Measurements from ENCODE around the gene IFNGR2. TPM values are rescaled to one million over a fixed set of nuclear protein-coding genes. Genes with fewer than 3 reads are reported as not detected.

The IFNGR2 gene
- total and polyA plus RNA-seq, 2 of the 4 experiments (the other 2 are of a cell fraction): 66.0 to 73.8 TPM

DNA sequence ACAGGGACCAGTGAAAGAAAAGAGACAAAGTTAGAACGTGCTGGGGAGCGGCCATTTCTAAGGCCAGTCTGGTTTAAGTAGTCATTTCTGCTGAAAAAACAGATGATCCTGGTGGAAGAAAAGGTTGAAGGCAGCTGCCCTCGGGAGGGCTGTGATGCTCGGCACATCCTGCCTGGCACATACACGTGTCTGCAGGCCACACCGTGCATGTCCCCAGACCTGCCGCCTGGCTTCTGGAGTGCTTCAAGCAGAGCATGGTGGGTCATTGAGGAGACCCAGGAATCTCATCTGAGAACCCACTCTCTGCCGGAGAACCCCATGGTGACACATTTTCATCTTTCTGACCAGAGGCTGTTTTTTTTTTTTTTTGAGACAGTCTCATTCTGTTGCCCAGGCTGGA, 46.0 kb upstream of the IFNGR2 start:
- intact Hi-C loops (cut with micrococcal nuclease): no loop called here
- no TSS peak for BruUV-seq (replicated peaks)
- no peak overlapping the region for H3K14ac ChIP-seq (replicated peaks; ENCODE audit: low read depth, low read length)
- H3K27me3 ChIP-seq (ENCODE audit: control insufficient read depth, insufficient read depth, low read length): no peaks in the 10 kb centered on the region
- no peak overlapping the region for H2BK20ac ChIP-seq (ENCODE audit: low read depth, low read length)
- H2BK120ac ChIP-seq (ENCODE audit: low read depth, low read length): no peak overlapping the region
- H3K4me1 ChIP-seq (ENCODE audit: control insufficient read depth, insufficient read depth, low read length): peaks cover 5% of the 10 kb centered on the region
- H3K9me1 ChIP-seq (ENCODE audit: insufficient read depth, low read length): peaks cover 7% of the 10 kb centered on the region
- no peak overlapping the region for H3K4ac ChIP-seq (ENCODE audit: low read depth, low read length)
- H3K4me2 ChIP-seq (ENCODE audit: low read depth, low read length): no peak overlapping the region
- H3K23ac ChIP-seq (ENCODE audit: low read depth, low read length): no peak overlapping the region
- no peak overlapping the region for H2AFZ ChIP-seq (replicated peaks; ENCODE audit: low read length, poor library complexity)
- no peak overlapping the region for H4K8ac ChIP-seq (ENCODE audit: low read depth in 2 of 2, low read length in 2 of 2)
- H2BK15ac ChIP-seq (ENCODE audit: low read depth, low read length): no peak overlapping the region
- H3K79me1 ChIP-seq (ENCODE audit: low read depth in 1 of 2, low read length in 2 of 2): no peaks in the 10 kb centered on the region
- no peak overlapping the region for H3K9ac ChIP-seq (ENCODE audit: low read depth, low read length)
- H3K27ac ChIP-seq (ENCODE audit: insufficient read depth, low read length): no peak overlapping the region
- no peaks in the 10 kb centered on the region for H4K20me1 ChIP-seq (ENCODE audit: insufficient read depth, low read length)
- H3K36me3 ChIP-seq (ENCODE audit: control insufficient read depth, insufficient read depth, low read length): peaks cover 18% of the 10 kb centered on the region
- WGBS, 2 experiments (ENCODE audit: extremely low coverage in 2 of 2, insufficient read length in 1 of 2): 91% methylated on average over 6 of the region's 8 CpGs; no CpG with 5 or more reads in 1 of the 2 experiments
- no peak overlapping the region for H2AK9ac ChIP-seq (replicated peaks; ENCODE audit: low read depth, low read length, poor library complexity)
- H3K18ac ChIP-seq (ENCODE audit: low read depth, low read length): no peak overlapping the region
- no peak overlapping the region for H2AK5ac ChIP-seq (ENCODE audit: low read depth, low read length)
- no peak overlapping the region for H4K91ac ChIP-seq (ENCODE audit: insufficient read depth, low read depth, low read length)
- no peak overlapping the region for H3K4me3 ChIP-seq (ENCODE audit: insufficient read depth, low read depth, low read length)
- in situ Hi-C loops (cut with MboI; ENCODE audit: low sequenced_read_pairs): no loop called here
- ChIA-PET CTCF (no interaction called here), POLR2A (ENCODE audit: unreplicated experiment) (no interaction called here)
- H3K56ac ChIP-seq (ENCODE audit: extremely low read depth, insufficient read depth, low read length): no peak overlapping the region
- H4K5ac ChIP-seq (ENCODE audit: low read depth, low read length): no peak overlapping the region
- H3K9me3 ChIP-seq (ENCODE audit: control insufficient read depth, insufficient read depth, low read length): no peaks in the 10 kb centered on the region
- H2BK5ac ChIP-seq (ENCODE audit: low read depth, low read length, poor library complexity, severe bottlenecking): no peak overlapping the region
- TF ChIP-seq NFE2L2 (IDR thresholded peaks at IDR 0.05; ENCODE audit: low read depth, low read length) (no peak), MAZ (IDR thresholded peaks at IDR 0.05; ENCODE audit: borderline replicate concordance, low read depth, low read length) (no peak), POLR2A (IDR thresholded peaks at IDR 0.05; ENCODE audit: low read depth, low read length) (no peak), MAFK (IDR thresholded peaks at IDR 0.05; ENCODE audit: low read depth, low read length) (no peak), BHLHE40 (IDR thresholded peaks at IDR 0.05; ENCODE audit: low read depth, low read length) (no peak), MXI1 (IDR thresholded peaks at IDR 0.05; ENCODE audit: borderline replicate concordance, low read depth, low read length) (no peak), CHD1 (IDR thresholded peaks at IDR 0.05; ENCODE audit: low read depth, low read length) (no peak), RCOR1 (IDR thresholded peaks at IDR 0.05; ENCODE audit: insufficient replicate concordance, low read length) (no peak), FOS (IDR thresholded peaks at IDR 0.05; ENCODE audit: low read depth, low read length) (no peak), RAD21 (IDR thresholded peaks at IDR 0.05; ENCODE audit: low read length) (no peak), CEBPB (IDR thresholded peaks at IDR 0.05; ENCODE audit: low read depth, low read length) (no peak), SMC3 (IDR thresholded peaks at IDR 0.05; ENCODE audit: low read depth, low read length) (no peak), RFX5 (IDR thresholded peaks at IDR 0.05; ENCODE audit: low read depth, low read length) (no peak)
- TF ChIP-seq, protein P1, sequence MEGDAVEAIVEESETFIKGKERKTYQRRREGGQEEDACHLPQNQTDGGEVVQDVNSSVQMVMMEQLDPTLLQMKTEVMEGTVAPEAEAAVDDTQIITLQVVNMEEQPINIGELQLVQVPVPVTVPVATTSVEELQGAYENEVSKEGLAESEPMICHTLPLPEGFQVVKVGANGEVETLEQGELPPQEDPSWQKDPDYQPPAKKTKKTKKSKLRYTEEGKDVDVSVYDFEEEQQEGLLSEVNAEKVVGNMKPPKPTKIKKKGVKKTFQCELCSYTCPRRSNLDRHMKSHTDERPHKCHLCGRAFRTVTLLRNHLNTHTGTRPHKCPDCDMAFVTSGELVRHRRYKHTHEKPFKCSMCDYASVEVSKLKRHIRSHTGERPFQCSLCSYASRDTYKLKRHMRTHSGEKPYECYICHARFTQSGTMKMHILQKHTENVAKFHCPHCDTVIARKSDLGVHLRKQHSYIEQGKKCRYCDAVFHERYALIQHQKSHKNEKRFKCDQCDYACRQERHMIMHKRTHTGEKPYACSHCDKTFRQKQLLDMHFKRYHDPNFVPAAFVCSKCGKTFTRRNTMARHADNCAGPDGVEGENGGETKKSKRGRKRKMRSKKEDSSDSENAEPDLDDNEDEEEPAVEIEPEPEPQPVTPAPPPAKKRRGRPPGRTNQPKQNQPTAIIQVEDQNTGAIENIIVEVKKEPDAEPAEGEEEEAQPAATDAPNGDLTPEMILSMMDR (conservative IDR thresholded peaks at IDR 0.05; ENCODE audit: low read depth, low read length): no peak
- TF ChIP-seq, protein P2, sequence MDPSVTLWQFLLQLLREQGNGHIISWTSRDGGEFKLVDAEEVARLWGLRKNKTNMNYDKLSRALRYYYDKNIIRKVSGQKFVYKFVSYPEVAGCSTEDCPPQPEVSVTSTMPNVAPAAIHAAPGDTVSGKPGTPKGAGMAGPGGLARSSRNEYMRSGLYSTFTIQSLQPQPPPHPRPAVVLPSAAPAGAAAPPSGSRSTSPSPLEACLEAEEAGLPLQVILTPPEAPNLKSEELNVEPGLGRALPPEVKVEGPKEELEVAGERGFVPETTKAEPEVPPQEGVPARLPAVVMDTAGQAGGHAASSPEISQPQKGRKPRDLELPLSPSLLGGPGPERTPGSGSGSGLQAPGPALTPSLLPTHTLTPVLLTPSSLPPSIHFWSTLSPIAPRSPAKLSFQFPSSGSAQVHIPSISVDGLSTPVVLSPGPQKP (IDR thresholded peaks at IDR 0.05; ENCODE audit: borderline replicate concordance, low read depth, low read length): no peak
- TF ChIP-seq, protein P3, sequence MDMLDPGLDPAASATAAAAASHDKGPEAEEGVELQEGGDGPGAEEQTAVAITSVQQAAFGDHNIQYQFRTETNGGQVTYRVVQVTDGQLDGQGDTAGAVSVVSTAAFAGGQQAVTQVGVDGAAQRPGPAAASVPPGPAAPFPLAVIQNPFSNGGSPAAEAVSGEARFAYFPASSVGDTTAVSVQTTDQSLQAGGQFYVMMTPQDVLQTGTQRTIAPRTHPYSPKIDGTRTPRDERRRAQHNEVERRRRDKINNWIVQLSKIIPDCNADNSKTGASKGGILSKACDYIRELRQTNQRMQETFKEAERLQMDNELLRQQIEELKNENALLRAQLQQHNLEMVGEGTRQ (IDR thresholded peaks at IDR 0.05; ENCODE audit: low read depth, low read length): no peak
- DNase-seq: no peak
- no peak for ATAC-seq (ENCODE audit: low read depth)
- dilution Hi-C loops (cut with HindIII; ENCODE audit: low sequenced_read_pairs, unreplicated experiment): no loop called here
